T-helper 2 cell (primary cell): ENCODE data around the gene PDGFRB.

Source experiments
- DNase-seq, 5 experiments: peaks; one replicate each; pipeline versions ENCODE4 v3.0.0 to v3.0.0-alpha.2; 2012 to 2022

PDGFRB gene

DNA sequence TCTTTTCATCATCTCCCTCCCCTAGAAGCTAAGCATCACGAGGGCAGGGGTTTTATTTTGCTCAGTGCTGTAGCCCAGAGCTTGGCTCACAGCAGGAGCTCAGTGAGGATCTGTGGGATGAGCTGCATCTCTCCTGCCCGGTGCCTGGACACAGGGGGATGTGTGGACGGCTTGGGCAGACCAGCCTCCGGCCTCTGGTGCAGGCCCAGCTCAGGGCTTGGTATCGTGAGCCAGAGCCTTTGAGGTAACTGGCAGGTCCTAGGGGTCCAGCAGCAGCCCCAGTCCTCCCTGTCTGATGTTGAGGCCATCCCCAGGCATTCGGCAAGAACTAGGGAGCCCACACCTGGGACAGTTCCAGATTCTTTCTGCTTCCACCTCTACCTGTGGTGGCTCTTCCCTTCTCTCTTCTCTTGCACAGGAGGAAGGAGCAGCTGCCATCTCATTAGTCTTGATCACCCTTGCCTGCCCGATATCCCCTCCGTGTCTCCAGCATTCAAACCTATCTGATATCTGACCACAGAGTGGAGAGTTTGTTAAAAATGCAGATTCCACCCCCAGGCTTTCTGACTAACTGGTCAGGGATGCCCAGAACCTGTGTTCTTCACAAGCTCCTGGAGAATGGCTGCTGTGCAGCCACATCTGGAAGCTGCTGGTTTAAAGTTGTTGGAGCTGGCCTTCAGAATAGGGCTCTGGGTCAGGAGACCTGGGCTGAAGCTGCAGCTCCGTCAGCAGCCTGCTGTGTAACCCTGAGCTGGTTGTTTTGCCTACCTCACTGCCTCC is 26.3 kb upstream of the PDGFRB start:
- no peak for DNase-seq

GRCh38 chr5:150181027-150181426 is 25.4 kb upstream of the PDGFRB start:
- no peak for DNase-seq

GRCh38 chr5:150180241-150181026 is 24.8 kb upstream of the PDGFRB start:
- DNase-seq = no peak

DNA sequence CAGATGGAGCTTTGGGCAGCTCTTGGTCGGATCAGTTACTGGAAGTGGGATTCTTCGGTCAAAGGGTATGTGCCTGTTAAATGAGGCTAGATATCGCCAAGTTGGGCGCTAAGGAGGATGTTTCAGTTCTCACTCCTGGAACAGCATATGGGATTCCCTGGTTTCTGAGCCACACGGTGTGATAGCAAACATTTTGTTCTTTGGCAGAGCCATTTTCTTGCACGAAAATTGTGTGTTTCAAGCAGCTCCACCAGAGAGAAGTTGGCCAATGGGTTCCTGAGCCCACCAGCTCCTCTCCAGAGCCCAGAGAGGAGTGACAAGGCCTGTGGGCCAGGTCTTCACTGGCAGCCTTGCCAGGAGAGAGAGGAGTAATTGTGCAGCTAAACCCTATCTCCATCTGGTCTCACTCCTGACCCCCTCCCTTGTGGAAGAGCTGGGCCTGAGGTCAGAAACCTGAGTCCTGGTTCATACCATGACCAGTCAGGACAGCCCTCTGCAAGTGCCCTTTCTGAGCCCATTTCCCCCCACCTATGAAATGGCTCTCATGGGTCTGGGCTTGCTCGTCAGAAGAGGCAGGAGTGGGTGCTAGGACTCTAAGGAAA is 23.5 kb upstream of the PDGFRB start:
- DNase-seq = no peak

DNA sequence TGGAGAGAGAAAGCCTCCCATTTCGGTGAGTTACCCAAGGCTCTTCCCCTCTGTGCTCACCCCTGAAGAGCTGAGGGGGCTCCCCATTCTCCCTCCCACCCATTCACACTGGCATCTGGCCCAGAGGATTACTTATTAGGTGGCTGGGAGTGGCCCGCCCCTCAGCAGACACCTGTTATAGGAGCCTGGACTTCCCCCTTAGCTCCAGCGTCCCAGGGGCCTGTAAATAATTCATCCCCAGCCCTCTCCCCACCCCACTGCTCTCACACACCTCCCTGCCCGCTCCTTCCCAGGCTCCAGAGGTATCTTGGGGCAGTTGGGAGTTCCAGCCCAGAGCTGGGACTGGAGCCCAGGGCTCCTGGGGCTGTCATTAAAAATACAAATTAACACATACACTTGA is 22.6 kb upstream of the PDGFRB start:
- no peak for DNase-seq

- DNase-seq = no peak
Observed at GRCh38 chr5:150177721-150178120, 22.1 kb upstream of the PDGFRB start.

DNA sequence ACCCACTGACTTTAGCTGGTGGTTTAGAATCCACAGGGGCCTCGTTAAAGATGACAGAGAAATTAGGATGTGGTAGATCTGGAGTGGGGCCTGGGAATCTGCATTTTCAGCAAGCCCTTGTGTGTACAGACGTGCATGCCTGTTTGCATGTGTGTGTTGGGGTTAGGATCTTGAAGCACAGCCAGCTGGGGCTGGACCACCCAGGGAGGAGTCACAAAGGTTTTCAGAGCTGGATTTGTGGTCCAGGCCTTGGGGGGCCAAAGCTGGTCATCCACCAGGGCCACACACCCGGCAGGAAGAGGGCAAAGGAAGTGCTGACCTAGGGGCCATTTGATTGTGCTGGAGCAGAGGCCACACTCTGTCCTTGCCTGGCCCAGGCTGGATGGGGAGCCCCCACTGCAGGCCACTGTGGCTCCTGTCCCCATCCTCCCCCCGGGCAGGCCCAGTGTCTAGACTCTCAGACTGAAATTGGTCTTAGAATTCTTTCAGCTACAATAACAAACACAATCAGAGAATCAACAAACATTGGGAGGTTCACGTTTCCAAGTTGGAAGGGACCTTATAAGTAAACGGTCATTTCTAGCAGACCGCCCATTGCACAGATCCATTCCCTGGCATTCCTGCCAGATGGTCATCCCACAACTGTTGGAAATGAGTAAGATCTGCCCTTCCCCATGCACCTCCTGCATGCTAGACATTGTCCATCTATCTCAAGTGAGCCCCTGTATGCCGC is 21.3 kb upstream of the PDGFRB start:
- peak in 1 of 5 experiments; percentile 4 for DNase-seq

GRCh38 chr5:150175536-150175935 is 19.9 kb upstream of the PDGFRB start:
- no peak for DNase-seq

DNA sequence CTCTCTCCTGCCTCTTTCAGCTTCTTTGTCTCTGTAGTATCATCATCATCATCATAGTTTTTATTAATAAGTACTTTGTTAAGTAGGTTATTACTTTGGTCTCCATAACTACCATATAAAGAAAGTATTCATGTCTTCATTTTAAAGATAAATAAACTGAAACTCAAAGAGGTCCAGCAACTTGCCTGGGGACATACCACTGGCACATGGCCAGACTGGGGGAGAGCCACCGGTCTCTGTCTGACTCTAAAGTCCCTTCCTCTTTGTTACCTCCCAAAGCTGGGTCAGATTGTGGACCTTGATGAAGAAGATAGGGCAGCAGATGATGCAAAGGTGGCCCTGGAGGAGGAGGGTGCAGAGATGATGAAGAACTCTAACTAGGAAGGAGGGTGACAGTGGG is 19.4 kb upstream of the PDGFRB start:
- no peak for DNase-seq

GRCh38 chr5:150174285-150174684 is 18.6 kb upstream of the PDGFRB start:
- no peak for DNase-seq

GRCh38 chr5:150173161-150173560 is 17.5 kb upstream of the PDGFRB start:
- DNase-seq = no peak

DNA sequence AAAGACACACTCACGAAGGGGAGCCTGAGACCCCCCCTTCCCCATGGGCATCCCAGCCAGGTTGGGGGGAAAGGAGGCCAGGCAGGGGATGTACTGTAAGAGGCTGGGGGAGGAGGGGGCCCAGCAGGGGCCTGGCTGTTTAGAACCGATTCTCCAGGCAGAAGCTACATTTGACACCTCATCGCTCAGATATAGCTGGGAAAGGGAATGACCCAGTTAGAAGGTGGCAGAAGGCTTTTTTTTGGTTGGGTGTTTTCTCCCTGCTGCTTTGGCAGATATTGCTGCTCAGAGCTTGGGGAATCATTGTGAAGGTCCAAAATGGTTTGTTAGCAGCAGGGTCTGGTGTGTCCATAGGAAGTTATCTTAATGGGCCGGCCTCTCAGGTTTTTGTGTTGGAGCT is 16.9 kb upstream of the PDGFRB start:
- no peak for DNase-seq

- DNase-seq = no peak
Observed at GRCh38 chr5:150172145-150172544, 16.5 kb upstream of the PDGFRB start.

DNA sequence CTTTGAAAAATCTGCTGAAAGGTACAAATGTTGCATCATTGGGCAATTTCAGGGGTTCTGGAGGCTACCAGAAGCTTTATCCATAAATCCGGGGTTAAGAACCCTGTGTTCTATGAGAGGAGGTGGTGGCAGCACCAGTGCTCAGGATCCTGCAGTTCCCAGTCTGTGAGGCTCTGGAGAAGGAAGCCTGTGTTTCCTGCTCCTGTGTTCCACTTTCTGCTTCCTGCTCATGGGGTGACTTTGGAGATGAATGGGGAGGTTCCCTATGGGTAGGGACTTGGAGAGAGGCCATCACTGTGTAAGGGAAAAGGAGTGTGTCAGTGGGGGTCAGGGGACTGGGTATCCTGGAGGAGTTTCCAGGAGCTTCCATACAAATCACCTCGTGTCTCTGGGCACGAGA is 13.2 kb upstream of the PDGFRB start:
- DNase-seq = no peak

DNA sequence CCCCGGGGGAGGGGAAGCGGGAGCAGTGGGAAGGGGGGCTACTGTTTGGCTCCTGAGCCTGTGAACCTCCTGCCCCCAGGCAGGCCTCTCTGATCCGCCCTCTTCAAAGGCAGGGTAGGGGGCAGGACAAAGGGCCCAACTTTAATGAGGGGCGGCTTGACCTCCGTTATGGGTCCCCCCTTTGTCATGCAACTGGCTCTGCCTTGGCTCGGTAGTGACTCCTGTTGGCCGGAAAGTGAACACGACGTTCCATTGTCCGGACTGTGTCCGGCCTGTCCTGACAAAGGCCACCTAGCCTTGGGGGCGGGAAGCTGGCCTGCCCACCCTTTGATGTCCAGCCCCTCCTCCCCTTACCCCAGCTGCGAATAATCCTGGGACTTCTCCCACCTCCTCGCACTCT is 12.3 kb upstream of the PDGFRB start:
- DNase-seq = no peak

DNA sequence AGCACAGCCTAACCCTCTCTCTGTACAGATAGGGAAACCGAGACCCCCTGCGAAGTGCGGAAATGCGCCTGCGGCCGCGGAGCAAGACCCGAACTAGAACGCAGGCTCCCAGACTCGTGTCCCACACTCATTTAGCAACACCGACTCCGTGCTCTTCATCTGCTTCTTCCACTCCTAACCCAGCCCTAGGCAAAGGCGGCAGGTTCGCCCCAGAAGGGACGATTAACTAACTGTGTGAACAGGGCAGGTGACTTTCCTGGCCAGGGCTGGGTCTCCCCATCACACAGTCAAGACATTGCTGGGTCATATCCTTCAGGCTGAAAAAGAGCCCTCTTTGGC is 11.8 kb upstream of the PDGFRB start:
- DNase-seq = no peak

DNA sequence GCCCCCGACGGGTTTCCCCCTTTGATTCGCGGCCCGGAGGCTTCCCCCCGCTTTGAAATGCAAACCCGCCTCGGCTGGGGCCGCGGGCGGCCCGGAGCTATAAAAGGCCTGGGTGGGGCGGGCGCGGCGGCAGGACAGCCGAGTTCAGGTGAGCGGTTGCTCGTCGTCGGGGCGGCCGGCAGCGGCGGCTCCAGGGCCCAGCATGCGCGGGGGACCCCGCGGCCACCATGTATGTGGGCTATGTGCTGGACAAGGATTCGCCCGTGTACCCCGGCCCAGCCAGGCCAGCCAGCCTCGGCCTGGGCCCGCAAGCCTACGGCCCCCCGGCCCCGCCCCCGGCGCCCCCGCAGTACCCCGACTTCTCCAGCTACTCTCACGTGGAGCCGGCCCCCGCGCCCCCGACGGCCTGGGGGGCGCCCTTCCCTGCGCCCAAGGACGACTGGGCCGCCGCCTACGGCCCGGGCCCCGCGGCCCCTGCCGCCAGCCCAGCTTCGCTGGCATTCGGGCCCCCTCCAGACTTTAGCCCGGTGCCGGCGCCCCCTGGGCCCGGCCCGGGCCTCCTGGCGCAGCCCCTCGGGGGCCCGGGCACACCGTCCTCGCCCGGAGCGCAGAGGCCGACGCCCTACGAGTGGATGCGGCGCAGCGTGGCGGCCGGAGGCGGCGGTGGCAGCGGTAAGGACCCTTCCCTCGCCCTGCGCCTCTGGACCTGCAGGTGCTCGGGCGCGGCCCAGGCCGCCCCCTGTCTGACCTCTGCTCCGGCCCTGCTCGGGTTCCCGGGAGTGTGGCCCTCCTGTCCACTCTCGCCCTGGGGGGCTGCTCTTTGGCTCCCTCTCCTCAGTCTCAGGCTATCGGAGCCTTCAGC is 11.2 kb upstream of the PDGFRB start, which contains the start of gene CDX1:
TSS of gene CDX1 (plus strand) at position 129 of the 862 bp plus-strand sequence. CDS start at position 228, 99 bp downstream.
- no peak for DNase-seq

- DNase-seq = no peak
Observed at GRCh38 chr5:150166037-150166649, 10.5 kb upstream of the PDGFRB start.

- no peak for DNase-seq
Observed at GRCh38 chr5:150164211-150164980, 8.8 kb upstream of the PDGFRB start.

- DNase-seq = no peak
Observed at GRCh38 chr5:150163547-150164059, 8.0 kb upstream of the PDGFRB start.

DNA sequence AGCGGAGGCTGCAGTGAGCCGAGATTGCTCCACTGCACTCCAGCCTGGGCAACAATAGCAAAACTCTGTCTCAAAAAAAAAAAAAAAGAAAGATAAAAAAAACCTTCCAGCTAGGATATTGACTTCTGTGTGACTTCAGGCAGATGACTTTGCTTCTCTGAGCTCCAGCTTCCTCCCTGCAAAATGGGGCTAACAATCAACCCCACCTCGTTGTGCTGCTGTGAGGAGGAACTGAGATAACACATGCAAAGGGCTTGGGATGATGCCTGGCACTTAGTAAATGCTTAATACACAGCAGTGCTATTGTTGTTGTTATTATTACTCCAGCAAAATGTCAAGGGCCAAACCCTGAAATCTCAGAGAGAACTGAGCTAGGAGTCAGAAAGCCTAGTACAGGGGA is 7.4 kb upstream of the PDGFRB start:
- no peak for DNase-seq
